C4-2B (cell line): Measurements from ENCODE around the gene CACNB4.

Source experiments
- H3K27ac ChIP-seq: fragments of 450-650 bp; 2 replicates; pipeline ENCODE4 v1.5.1; 2017
- ZFX ChIP-seq: fragments of 450-650 bp; IDR thresholded peaks from 2 replicates; pipeline ENCODE4 v1.6.1; 2017
- TF ChIP-seq, protein P1 (sequence below): fragments of 450-650 bp; conservative IDR thresholded peaks from 2 replicates; pipeline ENCODE4 v1.5.1; 2017; ENCODE audit warnings: mild to moderate bottlenecking

CACNB4 gene

GRCh38 chr2:151978709-151979108 is 120.1 kb downstream of the CACNB4 start:
- no peak overlapping the region for H3K27ac ChIP-seq
- no peak for TF ChIP-seq ZFX
- TF ChIP-seq, protein P1, sequence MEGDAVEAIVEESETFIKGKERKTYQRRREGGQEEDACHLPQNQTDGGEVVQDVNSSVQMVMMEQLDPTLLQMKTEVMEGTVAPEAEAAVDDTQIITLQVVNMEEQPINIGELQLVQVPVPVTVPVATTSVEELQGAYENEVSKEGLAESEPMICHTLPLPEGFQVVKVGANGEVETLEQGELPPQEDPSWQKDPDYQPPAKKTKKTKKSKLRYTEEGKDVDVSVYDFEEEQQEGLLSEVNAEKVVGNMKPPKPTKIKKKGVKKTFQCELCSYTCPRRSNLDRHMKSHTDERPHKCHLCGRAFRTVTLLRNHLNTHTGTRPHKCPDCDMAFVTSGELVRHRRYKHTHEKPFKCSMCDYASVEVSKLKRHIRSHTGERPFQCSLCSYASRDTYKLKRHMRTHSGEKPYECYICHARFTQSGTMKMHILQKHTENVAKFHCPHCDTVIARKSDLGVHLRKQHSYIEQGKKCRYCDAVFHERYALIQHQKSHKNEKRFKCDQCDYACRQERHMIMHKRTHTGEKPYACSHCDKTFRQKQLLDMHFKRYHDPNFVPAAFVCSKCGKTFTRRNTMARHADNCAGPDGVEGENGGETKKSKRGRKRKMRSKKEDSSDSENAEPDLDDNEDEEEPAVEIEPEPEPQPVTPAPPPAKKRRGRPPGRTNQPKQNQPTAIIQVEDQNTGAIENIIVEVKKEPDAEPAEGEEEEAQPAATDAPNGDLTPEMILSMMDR = no peak

DNA sequence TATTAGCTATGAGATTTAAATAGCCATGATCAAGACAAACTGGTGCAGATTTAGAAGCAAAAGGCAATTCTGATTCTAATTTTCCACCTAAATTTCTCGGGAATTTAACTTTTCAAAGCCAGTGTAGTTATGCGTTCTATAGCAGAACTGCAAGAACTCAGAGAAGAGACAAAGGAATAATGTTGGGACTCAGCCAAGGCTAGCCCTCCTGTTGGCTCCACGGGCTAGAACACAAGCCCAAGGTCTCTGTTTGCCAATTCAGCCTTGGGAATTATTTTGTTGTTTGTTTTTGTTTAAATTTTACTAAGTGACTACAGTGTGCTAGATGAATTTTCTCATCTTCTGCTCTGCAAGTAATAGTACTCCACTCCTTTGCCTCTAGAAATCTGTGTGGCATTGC is 121.2 kb downstream of the CACNB4 start:
- TF ChIP-seq, protein P1 = no peak
- no peak for TF ChIP-seq ZFX
- H3K27ac ChIP-seq = no peak overlapping the region

GRCh38 chr2:151976945-151977353 is 121.9 kb downstream of the CACNB4 start:
- TF ChIP-seq, protein P1 = no peak
- TF ChIP-seq ZFX = no peak
- no peak overlapping the region for H3K27ac ChIP-seq

- TF ChIP-seq, protein P1 = no peak
- no peak for TF ChIP-seq ZFX
- H3K27ac ChIP-seq = no peak overlapping the region
These were observed 123.1 kb downstream of the CACNB4 start for GRCh38 chr2:151975460-151976414.

DNA sequence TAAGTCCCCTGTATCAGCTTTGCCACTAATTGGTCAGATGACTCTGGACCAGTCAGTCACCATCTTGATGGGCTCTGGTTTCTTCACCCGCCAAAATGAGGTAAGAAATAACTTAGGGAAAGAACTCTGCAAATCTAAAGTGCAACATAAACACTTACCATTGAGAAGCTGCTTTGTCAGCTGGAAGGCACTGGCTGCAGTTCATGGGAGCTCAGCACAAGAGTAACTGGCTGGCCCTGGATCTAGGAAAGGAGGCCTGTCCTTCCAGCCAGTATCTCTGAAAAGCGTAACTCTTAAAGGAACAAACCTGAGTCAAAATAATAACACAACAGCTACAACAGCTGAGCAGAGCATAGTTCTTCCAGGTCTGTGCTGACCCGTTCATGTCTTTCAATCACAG is 123.9 kb downstream of the CACNB4 start:
- H3K27ac ChIP-seq = no peak overlapping the region
- TF ChIP-seq, protein P1 = no peak
- no peak for TF ChIP-seq ZFX

- TF ChIP-seq, protein P1 = no peak
- no peak for TF ChIP-seq ZFX
- H3K27ac ChIP-seq = no peak overlapping the region
These were observed 125.0 kb downstream of the CACNB4 start for GRCh38 chr2:151973901-151974199.

DNA sequence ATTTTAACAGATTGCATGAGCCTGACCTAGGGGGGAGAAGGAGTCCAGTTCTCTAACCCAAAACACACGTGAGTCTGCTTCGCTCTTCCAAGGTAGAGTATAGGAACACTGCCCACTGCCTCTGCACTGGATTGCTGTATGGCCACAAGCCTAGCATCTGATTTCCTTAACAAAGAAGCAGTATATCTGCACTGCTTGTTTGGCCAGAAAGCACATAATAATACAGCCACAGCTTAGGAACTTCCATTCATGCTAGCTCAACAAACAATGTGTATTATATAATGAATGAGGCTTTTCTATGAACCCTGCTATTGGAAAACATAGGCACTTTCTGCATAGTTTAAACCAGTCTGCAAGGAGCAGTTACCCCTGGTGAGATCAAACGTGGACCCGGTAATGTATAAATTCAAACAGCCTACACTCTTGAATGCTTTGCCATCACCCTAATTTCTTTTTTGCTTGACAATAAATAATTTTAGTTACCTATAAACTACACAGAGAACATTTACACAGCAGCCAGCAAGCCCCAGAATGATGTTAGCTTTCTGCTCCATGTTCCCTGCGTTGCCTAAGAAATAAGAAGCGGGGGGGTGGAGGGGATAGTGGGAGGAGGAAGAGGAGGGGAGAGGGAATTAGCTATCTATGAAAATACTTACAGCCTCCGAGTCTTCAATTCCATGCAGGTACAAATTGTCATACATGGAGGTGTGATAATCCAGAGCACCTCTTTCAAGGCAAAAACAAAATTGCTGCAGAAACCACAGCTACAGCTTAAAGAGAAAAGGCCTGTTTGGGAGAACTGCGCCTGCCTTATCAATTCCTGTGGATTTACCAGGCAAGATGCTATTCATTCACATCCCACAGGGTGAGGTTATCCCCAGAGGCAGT is 125.6 kb downstream of the CACNB4 start:
- H3K27ac ChIP-seq = no peak overlapping the region
- TF ChIP-seq, protein P1 = no peak
- no peak for TF ChIP-seq ZFX
